Left kidney (tissue), 2 donors: ENCODE data around the gene GIPC2. TPM values are rescaled to one million over a fixed set of nuclear protein-coding genes. Genes with fewer than 3 reads are reported as not detected.
A peak's percentile ranks its signal among the peaks of the same experiment; 100 is the strongest.

Experiments used
- DNase-seq: peaks from one replicate; pipeline ENCODE4 v3.0.0-alpha.2; 2013
- polyA plus RNA-seq: library from polyadenylated mRNA; unstranded; fragments of 120-200 nt; gene quantifications from one replicate; pipeline ENCODE4 v1.2.1, GENCODE V29; 2013; ENCODE audit not compliant: insufficient read length

GIPC2 gene
- polyA plus RNA-seq, 1 donor, result 21.6 TPM

- no peak for DNase-seq
Measured at GRCh38 chr1:78033797-78034172, 12.0 kb upstream of the GIPC2 start.

GRCh38 chr1:78035121-78035520 is 10.6 kb upstream of the GIPC2 start:
- no peak for DNase-seq

GRCh38 chr1:78036450-78036849 is 9.3 kb upstream of the GIPC2 start:
- no peak for DNase-seq

DNA sequence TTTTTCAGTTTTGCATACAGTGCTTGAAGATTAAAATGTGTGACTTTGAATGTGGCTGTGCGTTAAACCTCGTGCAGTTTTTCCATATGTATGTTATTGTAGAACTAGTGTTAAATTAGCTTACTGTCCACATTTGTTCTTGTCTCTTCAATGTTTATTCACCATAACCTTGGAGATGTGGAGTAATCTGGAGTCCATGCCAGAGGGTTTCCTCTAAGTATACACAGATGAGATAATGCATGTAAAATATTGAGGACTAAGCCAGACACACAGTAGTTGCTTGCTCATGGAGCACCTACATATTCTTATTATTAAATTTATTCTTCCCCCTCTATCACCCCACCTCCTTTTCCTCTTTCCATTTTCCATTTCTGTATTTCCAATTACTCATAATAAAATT is 7.7 kb upstream of the GIPC2 start:
- DNase-seq, result no peak

DNA sequence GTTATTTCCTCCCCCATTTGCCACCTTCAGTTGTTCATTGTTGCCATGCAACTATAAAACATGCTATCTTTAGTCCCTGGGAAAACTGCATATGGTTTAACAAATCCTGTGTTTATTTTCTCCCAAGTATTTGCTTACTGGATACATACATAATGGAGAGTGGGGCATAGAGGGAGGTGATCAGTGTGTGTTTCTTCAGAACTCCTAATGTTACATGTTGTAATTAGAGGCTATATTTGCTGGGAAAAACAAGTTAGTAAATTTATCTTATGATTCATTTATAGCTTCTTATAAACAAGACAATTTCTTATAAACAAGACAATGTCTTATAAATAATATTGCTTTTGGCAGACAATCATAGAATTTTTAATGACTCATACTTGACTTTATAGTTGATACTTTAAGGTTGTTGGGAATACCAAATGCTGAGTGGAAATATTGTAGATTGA is 7.3 kb upstream of the GIPC2 start:
- no peak for DNase-seq

DNA sequence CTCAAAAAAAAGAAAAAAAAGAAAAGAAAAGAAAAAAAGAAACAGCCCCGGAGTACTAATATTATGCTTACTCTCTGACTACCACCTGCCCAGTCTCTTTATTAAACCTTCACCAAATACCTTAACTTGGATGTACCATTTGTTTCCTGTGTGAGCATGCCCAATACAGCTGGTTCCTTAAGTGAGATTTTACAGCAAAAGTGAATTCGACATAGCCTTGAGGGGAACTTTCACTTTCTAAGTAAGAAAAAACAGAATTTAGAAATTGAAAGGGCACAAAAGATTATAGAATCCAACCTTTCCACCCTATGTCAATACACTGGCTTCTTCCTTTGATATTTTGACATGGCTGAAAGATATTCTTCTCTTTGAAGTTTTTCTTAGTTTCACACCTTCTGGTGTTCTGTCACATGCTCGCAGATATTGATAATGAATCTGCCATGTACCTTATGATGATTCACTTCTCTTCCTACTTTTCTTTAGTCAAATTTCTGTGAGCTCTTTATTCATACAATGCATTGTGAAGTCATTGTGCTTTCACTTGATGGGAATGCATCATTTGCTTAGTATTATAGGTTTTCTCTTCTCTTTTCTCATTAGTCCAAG is 5.2 kb upstream of the GIPC2 start:
- no peak for DNase-seq

DNA sequence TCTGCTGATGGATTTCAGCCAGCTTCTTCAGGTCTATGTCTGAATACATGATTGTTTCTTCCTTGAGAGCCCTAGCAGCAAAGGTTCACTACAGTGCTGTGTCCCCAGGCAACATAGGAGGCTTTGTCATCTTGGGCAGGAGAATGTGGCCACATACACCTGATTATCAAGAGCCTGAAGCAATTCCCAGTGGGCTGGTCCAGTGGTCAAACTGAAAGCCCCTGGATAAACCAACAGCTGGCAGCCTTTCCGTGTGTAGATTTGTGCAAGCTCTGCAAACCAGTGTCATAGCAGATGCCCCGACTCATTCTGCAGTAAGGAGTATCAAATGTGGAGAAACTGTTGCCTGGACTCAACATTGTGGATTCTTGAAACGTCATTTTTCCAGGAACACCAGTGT is 2.3 kb upstream of the GIPC2 start:
- no peak for DNase-seq

DNA sequence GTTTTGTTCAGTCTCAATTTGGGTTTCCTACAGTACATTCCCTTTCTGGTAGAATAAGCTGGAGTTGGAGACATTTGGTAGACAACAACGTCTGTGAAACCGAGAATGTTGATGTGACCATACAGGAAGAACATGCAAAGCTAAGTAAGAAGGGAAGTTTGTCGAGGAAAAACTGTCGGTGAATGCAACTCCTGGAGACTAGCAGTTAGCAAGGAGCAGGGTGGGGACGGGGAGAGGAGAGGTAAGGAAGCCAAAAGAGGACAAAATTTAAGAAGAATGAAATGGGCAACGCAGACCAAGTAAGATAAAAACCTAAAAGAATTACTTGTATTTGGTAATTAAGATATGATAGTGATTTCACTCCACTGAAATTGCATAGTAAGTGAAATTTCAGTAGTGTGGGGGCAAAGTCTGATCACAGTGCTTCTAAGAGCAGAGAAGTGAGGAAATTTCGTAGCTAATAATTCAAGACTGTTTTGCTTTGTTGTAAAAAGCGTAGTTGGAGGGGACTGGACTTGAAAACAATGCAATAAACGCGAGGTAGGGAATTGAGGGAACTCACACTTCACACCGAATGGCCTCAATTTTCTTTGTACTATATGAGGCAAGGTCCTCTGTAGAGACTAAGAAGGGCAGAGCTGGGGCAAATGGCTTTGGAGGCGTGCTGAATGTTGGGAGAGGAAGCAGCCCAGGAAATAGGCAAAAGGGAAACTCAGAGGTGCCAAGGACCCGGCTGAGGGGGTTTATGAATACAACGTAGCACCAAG is 787 bp upstream of the GIPC2 start:
- no peak for DNase-seq

DNA sequence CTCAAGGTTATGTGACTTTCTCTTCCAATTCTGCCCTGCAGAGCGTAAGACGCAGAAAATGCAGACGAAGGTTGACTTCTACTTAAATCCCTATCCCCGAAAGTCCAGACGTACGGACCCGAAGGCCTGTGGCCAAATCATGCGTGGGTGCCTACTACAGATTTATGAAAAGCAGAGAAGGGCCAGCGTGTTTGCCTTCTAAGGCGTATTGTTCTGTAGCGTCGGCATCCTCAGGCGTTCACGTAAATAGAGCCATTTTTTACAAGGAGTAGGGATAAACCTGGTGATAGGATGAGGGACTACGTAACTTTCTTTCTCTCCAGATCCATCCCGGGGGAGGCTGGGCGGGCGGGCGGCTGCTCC is 222 bp upstream of the GIPC2 start:
- DNase-seq, result peak; percentile 13

GRCh38 chr1:78047106-78047505 is 1.3 kb downstream of the GIPC2 start:
- DNase-seq, result peak; percentile 13

GRCh38 chr1:78047631-78048030 is 1.9 kb downstream of the GIPC2 start:
- DNase-seq, result peak; percentile 17

DNA sequence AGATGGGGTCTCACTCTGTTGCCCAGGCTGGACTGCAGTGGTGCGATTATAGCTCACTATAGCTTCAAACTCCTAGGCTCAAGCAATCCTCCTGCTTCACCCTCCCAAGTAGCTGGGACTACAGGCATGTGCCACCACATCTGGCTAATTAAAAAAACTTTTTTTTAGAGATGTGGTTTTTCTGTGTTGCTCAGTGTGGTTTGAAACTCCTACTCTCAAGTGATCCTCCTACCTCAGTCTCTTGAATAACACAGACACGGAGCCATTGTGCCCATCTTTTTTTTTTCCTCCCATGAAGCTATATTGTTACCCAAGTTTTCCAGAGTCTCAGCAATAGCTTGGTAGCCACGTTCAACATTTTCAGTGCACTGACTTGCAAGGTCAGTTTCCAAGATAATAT is 2.7 kb downstream of the GIPC2 start:
- no peak for DNase-seq

- no peak for DNase-seq
Measured at GRCh38 chr1:78049396-78049795, 3.6 kb downstream of the GIPC2 start.

DNA sequence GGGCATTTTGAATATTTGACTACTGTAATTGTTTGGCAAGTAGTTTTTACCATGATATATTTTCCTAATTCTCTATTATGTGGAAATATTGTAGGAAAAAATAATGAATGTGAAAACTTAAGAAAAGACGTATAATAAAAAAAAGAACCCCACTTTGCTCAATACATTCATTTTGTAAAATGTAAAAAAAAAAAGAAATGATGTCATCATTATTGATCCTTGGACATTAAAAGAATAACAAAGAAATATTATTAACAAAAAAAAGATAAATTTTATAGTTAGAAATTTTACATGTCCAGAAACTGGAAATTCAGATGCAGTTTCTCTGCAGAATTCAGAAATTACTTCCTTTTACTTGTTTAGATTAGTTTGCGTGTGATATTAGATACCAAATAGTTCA is 5.2 kb downstream of the GIPC2 start:
- no peak for DNase-seq

DNA sequence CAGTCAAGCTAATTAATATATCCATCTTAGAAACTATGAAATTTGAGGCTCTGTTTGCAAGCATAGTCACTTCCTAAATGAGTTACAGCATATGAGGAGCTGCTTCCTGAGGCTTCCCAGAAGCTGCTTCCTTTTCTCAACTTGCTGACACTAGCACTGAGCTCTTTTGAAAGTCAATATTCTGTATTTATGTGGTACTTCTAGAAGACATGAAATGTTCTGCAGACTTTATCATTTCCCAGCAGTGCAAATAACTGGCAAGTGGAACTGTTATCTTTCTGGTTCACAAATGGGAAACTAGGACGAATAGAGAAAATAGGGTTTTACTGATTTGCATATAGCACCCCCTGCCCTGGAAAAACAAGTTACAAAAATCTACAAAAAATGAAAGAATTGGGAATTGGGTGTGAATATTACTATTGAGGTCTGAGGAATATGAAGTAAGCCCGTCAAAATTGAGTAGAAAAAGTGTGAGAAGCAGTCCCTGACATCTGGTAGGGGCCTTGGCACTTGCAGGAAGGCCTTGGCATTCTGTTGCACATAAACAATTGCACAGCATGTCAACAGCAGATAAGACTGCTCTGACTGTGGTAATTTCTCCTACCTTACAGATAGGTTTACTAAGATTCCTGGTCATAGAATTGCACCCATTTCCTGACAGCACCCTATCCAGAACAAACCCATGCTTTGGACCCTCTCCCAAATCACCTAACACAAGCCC is 7.1 kb downstream of the GIPC2 start:
- no peak for DNase-seq

DNA sequence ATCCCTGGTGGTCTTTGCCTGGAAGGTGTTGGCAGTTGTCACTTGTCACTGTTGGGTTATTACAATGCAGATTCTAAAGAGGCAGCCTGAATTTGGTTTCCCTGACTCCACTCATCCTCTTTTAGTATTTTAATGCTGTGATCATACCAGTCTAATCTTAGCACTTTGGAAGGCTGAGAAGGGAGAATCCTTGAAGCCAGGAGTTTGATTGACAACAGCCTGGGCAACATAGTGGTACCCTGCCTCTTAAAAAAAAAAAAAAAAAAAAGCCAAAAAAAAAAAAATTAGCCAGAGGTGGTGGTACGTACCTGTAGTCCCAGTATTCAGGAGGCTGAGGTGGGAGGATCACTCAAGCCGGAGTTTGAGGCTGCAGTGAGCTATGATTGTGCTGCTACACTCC is 7.7 kb downstream of the GIPC2 start:
- no peak for DNase-seq

GRCh38 chr1:78054559-78054958 is 8.8 kb downstream of the GIPC2 start:
- DNase-seq, result no peak

DNA sequence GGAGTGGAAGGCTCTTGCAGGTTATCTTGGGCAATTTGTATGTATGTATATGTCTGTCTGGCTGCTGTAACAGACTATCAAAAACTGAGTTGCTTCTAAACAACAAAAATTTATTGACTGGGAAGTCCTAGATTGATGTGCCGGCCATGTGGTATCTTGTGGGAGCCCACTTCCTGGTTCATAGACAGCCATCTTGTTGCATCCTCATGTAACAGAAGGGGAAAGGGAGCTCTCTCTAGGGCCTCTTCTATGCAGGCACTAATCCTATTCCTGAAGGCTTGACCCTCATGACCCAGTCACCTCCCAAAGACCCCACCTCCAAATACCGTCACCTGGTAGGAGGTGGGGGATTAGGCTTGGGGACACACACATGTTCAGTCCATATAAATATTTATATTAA is 9.2 kb downstream of the GIPC2 start:
- DNase-seq, result no peak

DNA sequence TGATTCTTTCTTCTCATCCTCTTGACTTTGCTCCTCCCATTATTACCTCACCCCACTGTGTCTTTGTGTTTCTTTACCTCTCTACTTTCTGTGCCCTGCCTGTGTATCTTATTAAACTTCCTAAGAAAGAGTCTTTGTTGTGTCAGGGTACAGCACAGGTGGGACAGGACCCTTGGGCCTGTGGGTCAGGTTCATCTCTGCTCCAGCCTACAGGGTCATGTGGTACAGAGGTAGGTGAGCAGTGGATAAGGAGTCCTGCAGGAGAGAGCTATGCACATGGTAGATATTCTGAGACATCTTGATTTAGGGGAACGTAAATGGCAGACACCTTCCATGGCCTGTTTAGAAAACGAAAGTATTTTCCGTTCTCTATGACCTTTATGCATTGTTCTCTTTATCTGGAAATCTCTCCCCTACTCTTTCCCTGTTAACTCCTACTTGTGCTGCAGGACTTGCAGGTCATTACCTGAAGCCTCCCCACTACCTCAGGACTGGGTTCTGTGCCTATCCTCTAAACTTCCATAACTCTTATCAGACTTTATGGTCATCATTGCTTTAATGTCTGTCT is 9.9 kb downstream of the GIPC2 start:
- no peak for DNase-seq

- no peak for DNase-seq
Measured at GRCh38 chr1:78058670-78059069, 12.9 kb downstream of the GIPC2 start.

- DNase-seq, result no peak
Measured at GRCh38 chr1:78060857-78061563, 15.2 kb downstream of the GIPC2 start.

DNA sequence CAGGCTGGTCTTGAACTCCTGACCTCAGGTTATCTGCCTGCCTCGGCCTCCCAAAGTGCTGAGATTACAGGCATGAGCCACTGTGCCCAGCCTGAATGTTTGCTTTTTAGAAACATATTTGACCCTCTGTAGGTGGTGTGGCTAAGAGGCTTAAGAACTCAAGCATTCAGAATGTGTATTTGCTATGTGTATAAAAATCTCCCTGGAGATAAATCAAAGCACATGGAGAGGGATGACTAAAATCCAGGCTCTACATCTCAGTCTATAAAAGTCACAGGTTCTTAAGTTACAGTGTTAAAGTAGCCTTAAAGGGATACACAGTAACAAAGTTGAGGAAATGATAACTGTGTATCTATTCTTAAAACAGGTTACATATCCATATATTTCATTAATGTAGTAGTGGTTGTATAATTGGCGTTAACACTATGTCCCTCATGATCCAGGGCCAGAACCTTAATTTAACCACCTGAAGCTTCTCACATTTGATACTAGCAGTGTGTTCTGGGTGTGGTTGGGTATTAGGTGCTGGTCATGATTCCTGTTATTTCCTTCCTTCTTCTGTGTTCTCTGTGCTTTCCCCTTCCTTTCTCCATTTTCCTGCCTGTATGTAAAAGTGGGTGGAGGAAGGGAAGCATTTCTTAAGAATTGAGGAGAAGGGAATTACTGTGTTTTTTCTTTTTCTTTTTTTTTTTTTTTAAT is 16.2 kb downstream of the GIPC2 start:
- no peak for DNase-seq
